Fibroblast of mammary gland (primary cell): ENCODE data around the gene ITGB2.

ENCODE experiments used
- DNase-seq: peaks from one replicate; pipeline ENCODE4 v3.0.0-alpha.2; 2010; ENCODE audit warnings: low read depth
- H3K4me3 ChIP-seq: 2 replicates; pipeline ENCODE4 v1.5.1; 2011; ENCODE audit warnings: low read depth, mild to moderate bottlenecking, low read length, moderate library complexity; ENCODE audit not compliant: control insufficient read depth
- TF ChIP-seq, protein P1 (sequence below): conservative IDR thresholded peaks from 2 replicates; pipeline ENCODE4 v1.5.1; 2011; ENCODE audit warnings: low read depth, low read length, inconsistent platforms; ENCODE audit not compliant: control insufficient read depth, insufficient read depth

ITGB2 gene

DNA sequence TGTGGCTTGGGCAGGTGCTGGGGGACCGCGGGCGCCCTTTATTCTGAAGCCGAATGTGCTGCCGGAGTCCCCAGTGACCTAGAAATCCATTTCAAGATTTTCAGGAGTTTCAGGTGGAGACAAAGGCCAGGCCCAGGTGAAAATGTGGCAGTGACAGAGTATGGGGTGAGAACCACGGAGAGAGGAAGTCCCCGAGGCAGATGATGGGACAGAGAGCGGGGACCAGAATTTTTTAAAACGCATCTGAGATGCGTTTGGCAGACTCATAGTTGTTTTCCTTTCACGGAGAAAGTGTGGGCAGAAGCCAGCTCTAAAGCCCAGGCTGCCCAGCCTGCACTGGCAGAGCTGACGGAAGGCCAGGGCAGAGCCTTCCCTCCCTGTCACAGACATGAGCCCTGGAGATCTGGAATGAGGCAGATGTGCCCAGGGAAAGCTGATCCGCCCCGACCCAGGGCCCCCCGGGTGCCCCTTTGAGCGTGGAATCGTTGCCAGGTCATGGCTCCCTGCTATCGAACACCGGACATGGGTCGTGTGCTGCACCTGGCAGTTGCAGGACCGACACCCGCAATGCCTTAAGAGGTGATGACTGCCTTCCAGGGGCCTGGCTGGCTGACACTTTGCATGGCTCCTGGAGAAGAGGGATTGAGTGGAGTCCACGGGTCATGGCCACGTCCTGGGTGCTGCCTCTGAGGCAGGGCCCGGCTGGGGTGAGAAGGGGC, 12.7 kb upstream of the ITGB2 start:
- TF ChIP-seq, protein P1, sequence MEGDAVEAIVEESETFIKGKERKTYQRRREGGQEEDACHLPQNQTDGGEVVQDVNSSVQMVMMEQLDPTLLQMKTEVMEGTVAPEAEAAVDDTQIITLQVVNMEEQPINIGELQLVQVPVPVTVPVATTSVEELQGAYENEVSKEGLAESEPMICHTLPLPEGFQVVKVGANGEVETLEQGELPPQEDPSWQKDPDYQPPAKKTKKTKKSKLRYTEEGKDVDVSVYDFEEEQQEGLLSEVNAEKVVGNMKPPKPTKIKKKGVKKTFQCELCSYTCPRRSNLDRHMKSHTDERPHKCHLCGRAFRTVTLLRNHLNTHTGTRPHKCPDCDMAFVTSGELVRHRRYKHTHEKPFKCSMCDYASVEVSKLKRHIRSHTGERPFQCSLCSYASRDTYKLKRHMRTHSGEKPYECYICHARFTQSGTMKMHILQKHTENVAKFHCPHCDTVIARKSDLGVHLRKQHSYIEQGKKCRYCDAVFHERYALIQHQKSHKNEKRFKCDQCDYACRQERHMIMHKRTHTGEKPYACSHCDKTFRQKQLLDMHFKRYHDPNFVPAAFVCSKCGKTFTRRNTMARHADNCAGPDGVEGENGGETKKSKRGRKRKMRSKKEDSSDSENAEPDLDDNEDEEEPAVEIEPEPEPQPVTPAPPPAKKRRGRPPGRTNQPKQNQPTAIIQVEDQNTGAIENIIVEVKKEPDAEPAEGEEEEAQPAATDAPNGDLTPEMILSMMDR, result no peak
- no peak overlapping the region for H3K4me3 ChIP-seq
- DNase-seq, result no peak

DNA sequence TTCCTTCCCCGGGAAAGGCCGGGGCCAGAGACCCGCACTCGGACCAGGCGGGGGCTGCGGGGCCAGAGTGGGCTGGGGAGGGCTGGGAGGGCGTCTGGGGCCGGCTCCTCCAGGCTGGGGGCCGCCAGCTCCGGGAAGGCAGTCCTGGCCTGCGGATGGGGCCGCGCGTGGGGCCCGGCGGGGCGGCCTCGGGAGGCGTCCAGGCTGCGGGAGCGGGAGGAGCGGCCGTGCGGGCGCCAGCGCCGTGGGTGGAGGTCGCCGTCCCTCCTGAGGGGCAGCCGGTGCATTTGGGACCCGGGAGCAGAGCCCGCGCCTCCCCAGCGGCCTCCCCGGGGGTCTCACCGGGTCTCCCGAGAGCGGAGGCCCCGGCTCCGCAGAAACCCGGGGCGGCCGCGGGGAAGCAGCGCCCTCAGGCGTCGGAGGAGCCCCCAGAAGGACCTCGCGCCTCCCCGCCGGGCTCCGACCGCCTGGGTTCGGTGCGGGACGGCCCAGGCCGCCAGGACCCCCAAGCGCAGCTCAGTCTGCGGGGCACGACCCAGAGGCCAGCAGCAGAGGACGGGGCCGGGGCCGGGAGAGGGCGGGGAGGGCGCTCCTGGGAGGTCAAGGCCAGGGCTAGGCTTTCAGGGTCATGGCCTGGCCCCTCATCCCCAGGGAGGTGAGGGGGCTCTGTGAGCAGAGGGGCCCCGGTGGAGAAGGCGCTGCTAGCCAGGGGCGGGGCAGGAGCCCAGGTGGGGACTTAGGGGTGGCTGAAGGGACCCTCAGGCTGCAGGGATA, 11.9 kb upstream of the ITGB2 start:
- no peak overlapping the region for H3K4me3 ChIP-seq

DNA sequence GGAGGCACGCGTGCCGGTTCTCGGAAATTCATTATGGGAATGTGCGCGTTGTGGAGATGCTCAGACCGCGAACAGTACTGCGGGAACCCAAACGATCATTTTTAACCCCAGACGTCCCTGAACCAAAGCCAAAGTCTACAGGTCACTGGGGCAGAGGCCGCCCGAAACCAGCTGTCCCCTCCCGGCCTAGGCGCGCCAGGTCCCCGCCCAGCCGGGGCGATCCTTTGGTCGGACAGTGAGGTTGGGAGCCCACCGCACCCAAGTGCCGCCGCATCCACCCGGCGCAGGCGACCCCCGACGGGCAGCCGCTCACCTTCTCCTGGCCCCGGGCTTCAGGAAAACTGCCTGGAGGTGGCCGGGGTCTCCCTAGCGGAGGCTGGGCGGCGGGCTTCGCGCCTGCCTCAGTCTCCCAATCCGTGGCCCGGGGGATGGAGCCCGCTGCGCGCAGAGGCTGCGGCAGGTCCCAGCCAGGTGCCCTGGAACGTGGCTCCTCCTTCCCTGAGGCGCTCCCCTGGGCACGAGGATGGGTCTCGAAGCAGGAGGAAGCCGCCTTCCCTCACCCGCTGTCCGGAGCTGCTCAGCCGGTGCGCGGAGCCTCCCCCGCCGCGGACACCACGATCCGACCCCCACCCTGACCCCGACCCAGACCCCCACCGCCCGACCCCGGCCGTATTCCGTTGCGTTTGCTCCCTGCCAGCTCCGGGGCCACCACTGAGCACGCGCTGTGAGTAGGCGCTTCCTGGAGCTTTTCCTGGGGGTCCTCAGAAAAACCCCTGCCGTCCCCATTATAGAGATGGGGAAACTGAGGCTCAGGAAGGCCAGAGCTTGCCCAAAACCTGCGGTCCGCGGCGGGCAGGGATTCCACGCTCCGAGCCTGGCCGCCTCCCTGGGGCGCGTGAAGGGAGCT, 11.1 kb upstream of the ITGB2 start:
- no peak for DNase-seq
- TF ChIP-seq, protein P1, result no peak
- H3K4me3 ChIP-seq, result no peak overlapping the region

More for the DNA sequence above, 11.9 kb upstream of the ITGB2 start:
- TF ChIP-seq, protein P1, result peak; percentile 28
- DNase-seq, result no peak

DNA sequence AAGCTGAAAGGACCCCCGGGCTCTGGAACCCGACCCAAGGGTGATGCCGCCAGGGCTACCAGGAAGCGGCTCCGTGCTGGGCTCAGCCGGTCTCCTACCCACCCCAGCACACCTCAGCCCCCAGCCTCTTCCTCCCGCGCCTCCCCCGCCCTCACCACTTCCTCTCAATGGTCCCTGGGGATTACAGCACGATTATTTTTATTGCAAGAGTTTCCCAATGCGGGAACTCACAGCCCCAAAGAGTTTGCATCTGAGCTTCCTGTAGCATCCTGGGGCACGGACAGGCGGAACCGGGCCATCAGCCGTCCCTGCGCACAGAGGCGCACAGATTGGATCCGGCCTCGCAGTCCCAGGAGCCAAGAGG, 10.4 kb upstream of the ITGB2 start:
- peak; percentile 56 for DNase-seq
- no peak overlapping the region for H3K4me3 ChIP-seq
- TF ChIP-seq, protein P1, result no peak

DNA sequence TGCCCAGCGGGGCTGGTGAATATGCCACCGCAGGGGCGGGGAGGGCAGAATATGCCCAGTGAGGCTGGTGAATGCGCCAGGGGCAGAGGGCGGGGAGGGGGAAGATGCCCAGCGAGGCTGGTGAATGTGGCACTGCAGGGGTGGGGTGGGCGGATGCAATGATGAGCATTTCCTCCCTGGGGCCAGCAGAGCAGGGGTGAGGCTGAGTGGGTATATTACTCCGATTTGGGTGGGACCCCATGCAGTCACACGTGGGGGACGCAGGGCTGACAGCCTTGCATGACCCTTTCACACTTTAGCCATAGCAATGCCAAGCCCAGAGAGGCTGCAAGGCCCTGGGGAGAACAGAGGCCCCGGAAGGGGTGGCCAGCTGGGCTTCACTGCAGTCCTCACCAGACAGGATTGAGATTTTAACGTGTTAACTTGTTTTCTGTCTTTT, 9.9 kb upstream of the ITGB2 start:
- H3K4me3 ChIP-seq, result no peak overlapping the region
- no peak for DNase-seq
- TF ChIP-seq, protein P1, result no peak

DNA sequence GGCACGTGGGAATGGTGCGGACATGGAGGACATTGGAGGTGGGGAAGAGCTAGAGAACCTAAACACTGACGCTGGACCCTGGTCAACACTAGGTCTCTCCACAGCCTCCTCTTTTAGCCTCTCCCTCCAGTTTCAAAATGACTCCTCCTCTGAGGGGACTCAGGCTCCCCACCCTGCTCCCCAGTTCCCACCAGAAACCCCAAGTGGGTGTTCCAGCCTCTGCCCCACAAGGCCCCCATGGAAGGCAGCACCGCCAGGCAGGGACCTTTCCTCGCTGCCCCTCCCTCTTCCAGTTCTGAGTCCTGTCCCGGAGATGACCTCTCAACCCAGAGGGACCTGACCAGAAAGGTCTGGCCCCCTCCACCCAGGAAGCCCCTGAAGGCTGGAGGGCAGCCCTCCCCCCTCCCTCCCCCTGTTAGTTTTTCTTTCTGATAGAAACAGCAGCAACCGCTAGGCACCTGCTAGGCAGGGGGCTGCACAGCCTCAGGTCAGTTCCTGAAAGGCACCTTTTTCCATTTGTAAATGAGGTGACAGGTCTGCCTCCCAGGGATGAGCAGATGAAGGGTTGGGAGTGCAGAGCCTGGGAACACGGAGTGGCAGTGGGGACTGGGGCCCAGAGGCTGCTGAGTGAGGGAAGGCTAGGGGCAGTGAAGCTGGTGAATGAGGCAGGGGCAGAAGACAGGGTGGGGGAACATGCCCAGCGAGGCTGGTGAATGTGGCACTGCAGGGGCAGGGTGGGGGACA, 9.3 kb upstream of the ITGB2 start:
- H3K4me3 ChIP-seq, result no peak overlapping the region
- TF ChIP-seq, protein P1, result no peak
- DNase-seq, result no peak
